ENCODE data around the gene SSX2.
"Not testable (repeated sequence)": the region's sequence is repeated elsewhere in the genome, so short reads cannot be mapped to it uniquely, and the experiment has no call there.

DNA sequence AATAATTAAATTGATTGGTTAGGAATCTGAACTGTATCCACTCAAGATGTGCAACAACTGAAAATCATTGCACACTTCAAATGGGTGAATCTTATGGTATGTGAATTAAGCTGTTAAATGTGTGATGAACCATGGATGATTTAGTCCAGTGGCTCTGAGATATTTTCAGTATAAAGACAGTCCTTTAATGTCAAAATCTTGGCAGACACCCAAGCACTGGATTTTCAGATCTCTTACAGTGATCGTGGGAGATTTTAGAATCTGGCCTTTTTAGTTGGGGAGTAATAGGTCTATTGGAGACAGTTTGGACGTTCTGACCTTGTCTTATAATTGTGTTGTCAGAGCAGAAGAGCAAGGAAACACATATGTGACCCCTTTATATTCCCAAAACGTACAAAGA, 56.3 kb downstream of the SSX2 start:
- TF ChIP-seq, protein P1, sequence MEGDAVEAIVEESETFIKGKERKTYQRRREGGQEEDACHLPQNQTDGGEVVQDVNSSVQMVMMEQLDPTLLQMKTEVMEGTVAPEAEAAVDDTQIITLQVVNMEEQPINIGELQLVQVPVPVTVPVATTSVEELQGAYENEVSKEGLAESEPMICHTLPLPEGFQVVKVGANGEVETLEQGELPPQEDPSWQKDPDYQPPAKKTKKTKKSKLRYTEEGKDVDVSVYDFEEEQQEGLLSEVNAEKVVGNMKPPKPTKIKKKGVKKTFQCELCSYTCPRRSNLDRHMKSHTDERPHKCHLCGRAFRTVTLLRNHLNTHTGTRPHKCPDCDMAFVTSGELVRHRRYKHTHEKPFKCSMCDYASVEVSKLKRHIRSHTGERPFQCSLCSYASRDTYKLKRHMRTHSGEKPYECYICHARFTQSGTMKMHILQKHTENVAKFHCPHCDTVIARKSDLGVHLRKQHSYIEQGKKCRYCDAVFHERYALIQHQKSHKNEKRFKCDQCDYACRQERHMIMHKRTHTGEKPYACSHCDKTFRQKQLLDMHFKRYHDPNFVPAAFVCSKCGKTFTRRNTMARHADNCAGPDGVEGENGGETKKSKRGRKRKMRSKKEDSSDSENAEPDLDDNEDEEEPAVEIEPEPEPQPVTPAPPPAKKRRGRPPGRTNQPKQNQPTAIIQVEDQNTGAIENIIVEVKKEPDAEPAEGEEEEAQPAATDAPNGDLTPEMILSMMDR (IDR thresholded peaks at IDR 0.05): not testable (repeated sequence)
- TF ChIP-seq POLR2A (IDR thresholded peaks at IDR 0.05): not testable (repeated sequence)

All from testis (tissue), 2 donors.